ENCODE results near the gene COL23A1.
"Not testable (repeated sequence)": the region's sequence is repeated elsewhere in the genome, so short reads cannot be mapped to it uniquely, and the experiment has no call there.

Gene COL23A1

GRCh38 chr5:178249191-178249989 lies 340.8 kb downstream of the COL23A1 start:
- H3K4me3 Mint-ChIP-seq, result peak overlapping the region; percentile 72
- H3K4me1 Mint-ChIP-seq (ENCODE audit: low read depth), result peaks cover 31% of the 10 kb centered on the region
- H3K36me3 Mint-ChIP-seq, result no peaks in the 10 kb centered on the region
- no peaks in the 10 kb centered on the region for H3K27me3 Mint-ChIP-seq
- peak overlapping the region; percentile 88 for H3K27ac Mint-ChIP-seq
- H3K9me3 Mint-ChIP-seq (ENCODE audit: low read depth), result no peaks in the 10 kb centered on the region

GRCh38 chr5:178248750-178249149 lies 341.4 kb downstream of the COL23A1 start:
- H3K9me3 Mint-ChIP-seq (ENCODE audit: low read depth), result no peaks in the 10 kb centered on the region
- H3K36me3 Mint-ChIP-seq, result no peaks in the 10 kb centered on the region
- H3K27ac Mint-ChIP-seq, result no peak overlapping the region
- H3K27me3 Mint-ChIP-seq, result no peaks in the 10 kb centered on the region
- H3K4me3 Mint-ChIP-seq, result no peak overlapping the region
- peaks cover 31% of the 10 kb centered on the region for H3K4me1 Mint-ChIP-seq (ENCODE audit: low read depth)

- Mint-ChIP-seq H3K36me3 (no peaks in the 10 kb centered on the region), H3K4me3 (no peak overlapping the region), H3K9me3 (ENCODE audit: low read depth) (no peaks in the 10 kb centered on the region), H3K4me1 (ENCODE audit: low read depth) (peaks cover 31% of the 10 kb centered on the region), H3K27me3 (no peaks in the 10 kb centered on the region), H3K27ac (no peak overlapping the region)
Measured at GRCh38 chr5:178247481-178248456, 342.4 kb downstream of the COL23A1 start.

- Mint-ChIP-seq H3K4me1 (ENCODE audit: low read depth) (peaks cover 34% of the 10 kb centered on the region), H3K4me3 (no peak overlapping the region)
Measured at GRCh38 chr5:178246624-178247279, 343.4 kb downstream of the COL23A1 start.

GRCh38 chr5:178245389-178245788 lies 344.8 kb downstream of the COL23A1 start:
- no peaks in the 10 kb centered on the region for H3K36me3 Mint-ChIP-seq
- no peak overlapping the region for H3K4me3 Mint-ChIP-seq
- H3K4me1 Mint-ChIP-seq (ENCODE audit: low read depth), result peaks cover 40% of the 10 kb centered on the region
- H3K27ac Mint-ChIP-seq, result no peak overlapping the region
- H3K9me3 Mint-ChIP-seq (ENCODE audit: low read depth), result no peaks in the 10 kb centered on the region
- H3K27me3 Mint-ChIP-seq, result no peaks in the 10 kb centered on the region

More at GRCh38 chr5:178246624-178247279, 343.4 kb downstream of the COL23A1 start:
- peak overlapping the region; percentile 54 for H3K27ac Mint-ChIP-seq
- no peaks in the 10 kb centered on the region for H3K9me3 Mint-ChIP-seq (ENCODE audit: low read depth)
- H3K36me3 Mint-ChIP-seq, result no peaks in the 10 kb centered on the region
- no peaks in the 10 kb centered on the region for H3K27me3 Mint-ChIP-seq

GRCh38 chr5:178244576-178244975 lies 345.6 kb downstream of the COL23A1 start:
- no peaks in the 10 kb centered on the region for H3K9me3 Mint-ChIP-seq (ENCODE audit: low read depth)
- H3K27ac Mint-ChIP-seq, result no peak overlapping the region
- H3K36me3 Mint-ChIP-seq, result no peaks in the 10 kb centered on the region
- H3K4me1 Mint-ChIP-seq (ENCODE audit: low read depth), result peaks cover 38% of the 10 kb centered on the region
- H3K27me3 Mint-ChIP-seq, result no peaks in the 10 kb centered on the region
- no peak overlapping the region for H3K4me3 Mint-ChIP-seq

- Mint-ChIP-seq H3K27me3 (no peaks in the 10 kb centered on the region), H3K4me3 (peak overlapping the region; percentile 43), H3K27ac (peak overlapping the region; percentile 78)
Measured at GRCh38 chr5:178242416-178242815, 347.8 kb downstream of the COL23A1 start.

GRCh38 chr5:178241688-178242231 lies 348.4 kb downstream of the COL23A1 start:
- no peak overlapping the region for H3K27ac Mint-ChIP-seq
- no peaks in the 10 kb centered on the region for H3K9me3 Mint-ChIP-seq (ENCODE audit: low read depth)
- no peak overlapping the region for H3K4me3 Mint-ChIP-seq

More at GRCh38 chr5:178242416-178242815, 347.8 kb downstream of the COL23A1 start:
- Mint-ChIP-seq H3K36me3 (no peaks in the 10 kb centered on the region), H3K9me3 (ENCODE audit: low read depth) (no peaks in the 10 kb centered on the region), H3K4me1 (ENCODE audit: low read depth) (peaks cover 42% of the 10 kb centered on the region)

GRCh38 chr5:178241231-178241663 lies 348.9 kb downstream of the COL23A1 start:
- Mint-ChIP-seq H3K36me3 (no peaks in the 10 kb centered on the region), H3K4me1 (ENCODE audit: low read depth) (peaks cover 47% of the 10 kb centered on the region), H3K27me3 (no peaks in the 10 kb centered on the region), H3K9me3 (ENCODE audit: low read depth) (no peaks in the 10 kb centered on the region), H3K27ac (peak overlapping the region; percentile 93), H3K4me3 (peak overlapping the region; percentile 71)

More at GRCh38 chr5:178241688-178242231, 348.4 kb downstream of the COL23A1 start:
- no peaks in the 10 kb centered on the region for H3K27me3 Mint-ChIP-seq
- H3K36me3 Mint-ChIP-seq, result no peaks in the 10 kb centered on the region
- peaks cover 43% of the 10 kb centered on the region for H3K4me1 Mint-ChIP-seq (ENCODE audit: low read depth)

GRCh38 chr5:178240766-178241165 lies 349.4 kb downstream of the COL23A1 start:
- peak overlapping the region; percentile 71 for H3K4me3 Mint-ChIP-seq
- no peaks in the 10 kb centered on the region for H3K36me3 Mint-ChIP-seq
- H3K27ac Mint-ChIP-seq, result peak overlapping the region; percentile 93
- H3K9me3 Mint-ChIP-seq (ENCODE audit: low read depth), result no peaks in the 10 kb centered on the region
- H3K27me3 Mint-ChIP-seq, result no peaks in the 10 kb centered on the region
- peaks cover 49% of the 10 kb centered on the region for H3K4me1 Mint-ChIP-seq (ENCODE audit: low read depth)

GRCh38 chr5:178240341-178240741 lies 349.9 kb downstream of the COL23A1 start:
- peaks cover 53% of the 10 kb centered on the region for H3K4me1 Mint-ChIP-seq (ENCODE audit: low read depth)
- no peaks in the 10 kb centered on the region for H3K27me3 Mint-ChIP-seq
- H3K36me3 Mint-ChIP-seq, result no peaks in the 10 kb centered on the region
- H3K27ac Mint-ChIP-seq, result peak overlapping the region; percentile 93
- H3K4me3 Mint-ChIP-seq, result peak overlapping the region; percentile 71
- H3K9me3 Mint-ChIP-seq (ENCODE audit: low read depth), result no peaks in the 10 kb centered on the region

GRCh38 chr5:178239626-178240301 lies 350.4 kb downstream of the COL23A1 start:
- H3K4me1 Mint-ChIP-seq (ENCODE audit: low read depth), result peaks cover 58% of the 10 kb centered on the region
- H3K27me3 Mint-ChIP-seq; H3K36me3 Mint-ChIP-seq; H3K9me3 Mint-ChIP-seq (ENCODE audit: low read depth): not testable (repeated sequence)
- H3K4me3 Mint-ChIP-seq, result peak overlapping the region; percentile 46
- H3K27ac Mint-ChIP-seq, result peak overlapping the region; percentile 89

- peaks cover 61% of the 10 kb centered on the region for H3K4me1 Mint-ChIP-seq (ENCODE audit: low read depth)
- no peaks in the 10 kb centered on the region for H3K9me3 Mint-ChIP-seq (ENCODE audit: low read depth)
- H3K27me3 Mint-ChIP-seq, result no peaks in the 10 kb centered on the region
- H3K4me3 Mint-ChIP-seq, result no peak overlapping the region
- H3K36me3 Mint-ChIP-seq, result no peaks in the 10 kb centered on the region
- peak overlapping the region; percentile 88 for H3K27ac Mint-ChIP-seq
Measured at GRCh38 chr5:178238711-178239592, 351.2 kb downstream of the COL23A1 start.

Data from activated naive CD8-positive, alpha-beta T cell (primary cell).